Kidney epithelial cell (primary cell): ENCODE data around the gene CD68. TPM values are rescaled to one million over a fixed set of nuclear protein-coding genes. Genes with fewer than 3 reads are reported as not detected.
A peak's percentile ranks its signal among the peaks of the same experiment; 100 is the strongest.

Source experiments
- DNase-seq: peaks from one replicate; pipeline ENCODE4 v3.0.0-alpha.2; 2010; ENCODE audit warnings: low read depth
- H3K27me3 ChIP-seq: 2 replicates; pipeline ENCODE4 v1.6.0; 2011; ENCODE audit warnings: low read length; ENCODE audit not compliant: control insufficient read depth, insufficient read depth
- H3K36me3 ChIP-seq: 2 replicates; pipeline ENCODE4 v1.5.1; 2011; ENCODE audit warnings: low read length; ENCODE audit not compliant: control insufficient read depth, insufficient read depth
- H3K4me3 ChIP-seq: 2 replicates; pipeline ENCODE4 v1.5.1; 2011; ENCODE audit warnings: low read depth, mild to moderate bottlenecking, control low read depth, low read length
- total RNA-seq: library from RNA; depleted of rRNA; stranded (reverse); fragments of >200 nt; gene quantifications from 2 replicates; pipeline ENCODE4 v1.2.3, GENCODE V29; 2015
- TF ChIP-seq, protein P1 (sequence below): IDR thresholded peaks from 2 replicates; pipeline ENCODE4 v1.5.1; 2011; ENCODE audit warnings: mild to moderate bottlenecking, moderate library complexity, low read length, control low read depth, inconsistent platforms; ENCODE audit not compliant: insufficient read depth, poor library complexity, severe bottlenecking

Gene CD68
- total RNA-seq, 1 donor from 2014 or later, result 7.4 TPM

DNA sequence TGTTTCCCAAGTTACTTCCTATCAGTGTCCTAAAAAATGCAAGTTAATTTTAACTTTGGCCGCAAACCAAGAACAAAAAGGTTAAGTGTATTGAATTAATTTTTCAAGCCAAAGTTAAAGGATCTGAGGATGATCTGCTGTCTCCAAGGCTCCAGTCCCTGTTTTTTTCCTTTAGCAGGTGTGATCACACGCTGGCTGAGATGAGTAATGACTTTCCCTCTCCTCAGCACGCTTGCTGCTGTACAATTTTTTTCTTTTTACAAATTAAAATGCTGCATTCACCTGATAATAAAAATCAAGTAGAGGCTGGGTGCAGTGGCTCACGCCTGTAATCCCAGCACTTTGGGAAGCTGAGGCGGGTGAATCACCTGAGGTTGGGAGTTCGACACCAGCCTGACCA lies 34.5 kb upstream of the CD68 start:
- TF ChIP-seq, protein P1, sequence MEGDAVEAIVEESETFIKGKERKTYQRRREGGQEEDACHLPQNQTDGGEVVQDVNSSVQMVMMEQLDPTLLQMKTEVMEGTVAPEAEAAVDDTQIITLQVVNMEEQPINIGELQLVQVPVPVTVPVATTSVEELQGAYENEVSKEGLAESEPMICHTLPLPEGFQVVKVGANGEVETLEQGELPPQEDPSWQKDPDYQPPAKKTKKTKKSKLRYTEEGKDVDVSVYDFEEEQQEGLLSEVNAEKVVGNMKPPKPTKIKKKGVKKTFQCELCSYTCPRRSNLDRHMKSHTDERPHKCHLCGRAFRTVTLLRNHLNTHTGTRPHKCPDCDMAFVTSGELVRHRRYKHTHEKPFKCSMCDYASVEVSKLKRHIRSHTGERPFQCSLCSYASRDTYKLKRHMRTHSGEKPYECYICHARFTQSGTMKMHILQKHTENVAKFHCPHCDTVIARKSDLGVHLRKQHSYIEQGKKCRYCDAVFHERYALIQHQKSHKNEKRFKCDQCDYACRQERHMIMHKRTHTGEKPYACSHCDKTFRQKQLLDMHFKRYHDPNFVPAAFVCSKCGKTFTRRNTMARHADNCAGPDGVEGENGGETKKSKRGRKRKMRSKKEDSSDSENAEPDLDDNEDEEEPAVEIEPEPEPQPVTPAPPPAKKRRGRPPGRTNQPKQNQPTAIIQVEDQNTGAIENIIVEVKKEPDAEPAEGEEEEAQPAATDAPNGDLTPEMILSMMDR, result no peak
- no peak for DNase-seq
- Histone ChIP-seq H3K36me3 (no peaks in the 10 kb centered on the region), H3K4me3 (no peak overlapping the region), H3K27me3 (no peaks in the 10 kb centered on the region)

DNA sequence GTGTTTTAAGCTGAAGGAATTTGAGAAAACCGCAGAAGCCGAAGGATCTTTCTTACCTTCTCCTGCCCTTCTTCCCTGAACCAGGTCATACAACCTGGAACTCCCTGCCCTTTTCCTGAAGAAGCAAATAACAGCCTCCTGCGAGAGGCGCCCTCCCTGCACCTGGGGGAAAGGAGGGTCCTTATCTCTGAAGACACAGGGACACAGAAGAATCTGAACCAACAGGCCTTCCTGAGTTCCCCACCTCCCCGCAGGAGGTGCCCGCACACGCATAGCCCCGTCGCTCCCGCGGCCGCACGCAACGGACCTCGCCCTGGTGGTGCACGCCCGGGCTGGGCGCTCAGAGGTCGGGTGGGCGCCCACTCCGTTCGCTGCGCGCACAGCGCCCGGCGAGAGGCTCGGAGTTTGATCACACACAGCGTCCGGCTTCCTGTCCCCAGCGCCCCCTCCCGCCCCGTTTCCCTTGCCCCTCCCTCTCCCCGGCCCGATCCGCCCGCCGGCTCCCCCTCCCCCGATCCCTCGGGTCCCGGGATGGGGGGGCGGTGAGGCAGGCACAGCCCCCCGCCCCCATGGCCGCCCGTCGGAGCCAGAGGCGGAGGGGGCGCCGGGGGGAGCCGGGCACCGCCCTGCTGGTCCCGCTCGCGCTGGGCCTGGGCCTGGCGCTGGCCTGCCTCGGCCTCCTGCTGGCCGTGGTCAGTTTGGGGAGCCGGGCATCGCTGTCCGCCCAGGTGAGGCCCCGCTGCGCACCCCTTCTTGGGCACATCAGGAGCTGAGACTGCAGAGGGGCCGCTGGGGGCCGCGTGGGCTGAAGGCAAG lies 30.6 kb upstream of the CD68 start, which contains the start of gene TNFSF12:
Gene TNFSF12 (plus strand): TSS at position 474 of the 816 bp plus-strand sequence. CDS start 96 bp downstream, at position 570.
- H3K4me3 ChIP-seq, result peak within 1 kb of the TSS; percentile 54
- H3K27me3 ChIP-seq, result no peaks in the 10 kb centered on the region
- TF ChIP-seq, protein P1, result no peak
- no peaks in the 10 kb centered on the region for H3K36me3 ChIP-seq
- DNase-seq, result no peak

DNA sequence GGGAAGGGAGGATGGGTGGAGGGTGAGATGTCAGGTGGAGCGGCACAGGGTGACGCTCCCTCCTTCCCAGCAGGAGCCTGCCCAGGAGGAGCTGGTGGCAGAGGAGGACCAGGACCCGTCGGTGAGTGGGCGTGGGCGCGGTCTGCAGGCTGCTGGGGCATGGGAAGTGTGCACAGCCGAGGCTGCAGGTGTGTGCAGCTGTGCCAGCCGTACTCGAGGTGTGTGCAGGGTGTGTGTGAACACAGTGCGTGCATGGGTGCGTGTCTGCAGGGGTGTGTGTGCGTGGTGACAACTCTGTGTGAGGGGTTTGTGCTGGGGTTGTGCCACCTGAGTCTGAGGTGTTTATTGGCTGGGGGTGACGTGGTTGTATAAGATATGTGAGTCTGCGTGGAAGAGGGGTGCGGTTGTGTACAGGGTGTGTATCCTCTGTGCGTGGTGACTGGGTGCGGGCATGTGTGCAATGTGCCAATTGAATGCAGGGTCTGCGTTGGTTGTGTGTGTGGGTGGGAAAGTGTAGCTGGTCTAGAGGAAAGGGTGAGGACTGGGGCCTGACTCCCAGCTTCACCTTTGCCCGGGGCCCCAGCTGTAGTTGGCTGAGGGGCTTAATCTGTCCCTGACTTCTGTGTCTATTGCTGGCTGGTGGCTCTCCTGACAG lies 29.9 kb upstream of the CD68 start:
- Histone ChIP-seq H3K4me3 (peak overlapping the region; percentile 54), H3K36me3 (no peaks in the 10 kb centered on the region), H3K27me3 (no peaks in the 10 kb centered on the region)
- TF ChIP-seq, protein P1, result no peak
- no peak for DNase-seq

DNA sequence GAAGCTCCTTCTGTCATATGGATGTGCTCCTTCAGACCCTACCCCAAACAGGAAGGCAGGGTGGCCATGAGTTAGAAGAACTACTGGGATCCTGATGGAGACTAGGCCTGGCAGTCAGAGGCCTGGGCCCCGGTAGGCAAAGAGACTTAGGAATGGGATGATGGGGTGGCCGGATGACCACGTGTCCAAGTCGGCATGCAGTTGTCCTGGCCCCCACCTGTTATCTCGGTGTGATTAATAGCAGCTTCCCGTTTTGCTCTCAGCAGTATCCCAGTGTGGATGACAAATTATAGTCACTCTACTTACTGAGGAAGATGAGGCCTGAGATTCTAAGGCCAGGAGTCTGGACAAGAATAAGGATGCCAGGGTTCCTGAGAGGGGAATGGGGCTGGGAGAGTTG lies 29.1 kb upstream of the CD68 start:
- no peaks in the 10 kb centered on the region for H3K27me3 ChIP-seq
- H3K4me3 ChIP-seq, result no peak overlapping the region
- H3K36me3 ChIP-seq, result no peaks in the 10 kb centered on the region
- TF ChIP-seq, protein P1, result no peak
- DNase-seq, result no peak

DNA sequence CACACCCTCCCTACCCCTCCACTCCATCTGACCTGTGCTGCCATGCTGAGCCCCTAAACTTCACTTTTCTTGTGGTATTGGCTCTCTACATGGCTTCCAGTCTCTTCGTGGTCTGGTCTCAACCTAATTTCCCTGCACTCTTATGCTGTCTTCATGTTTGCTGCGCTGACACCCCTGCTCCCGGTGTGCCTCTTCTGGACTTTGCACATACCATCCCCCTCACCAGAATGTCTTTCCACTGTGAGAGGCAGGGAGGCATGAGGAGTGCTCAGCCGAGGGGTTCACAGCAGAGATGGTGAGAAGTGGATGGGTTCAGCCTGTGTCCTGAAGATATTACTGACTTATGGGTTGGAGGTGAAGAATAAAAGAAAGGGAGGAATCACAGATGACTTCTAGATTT lies 28.0 kb upstream of the CD68 start:
- TF ChIP-seq, protein P1, result no peak
- no peak for DNase-seq
- H3K36me3 ChIP-seq, result no peaks in the 10 kb centered on the region
- H3K4me3 ChIP-seq, result no peak overlapping the region
- no peaks in the 10 kb centered on the region for H3K27me3 ChIP-seq
